ENCODE data around the gene SLC12A8.

GRCh38 chr3:125136515-125136914 is 76.0 kb downstream of the SLC12A8 start:
- no peak for TF ChIP-seq CTCF (conservative IDR thresholded peaks at IDR 0.05)
- no peak for TF ChIP-seq EZH2 (IDR thresholded peaks at IDR 0.05; ENCODE audit: low read depth)

Measured in PC-9 (cell line).